A673 (cell line): ENCODE results near the gene GNPTAB.

Experiments
- CTCF ChIP-seq: fragments of 300-800, 200-600 bp; sonication (generic); conservative IDR thresholded peaks from 2 replicates; pipeline ENCODE4 v1.5.1; 2017; ENCODE audit warnings: low read depth, mild to moderate bottlenecking, antibody characterized with exemption, low read length, moderate library complexity, mixed read lengths
- EZH2 ChIP-seq: fragments of 200-600 bp; sonication (generic); IDR thresholded peaks from 2 replicates; pipeline ENCODE4 v1.6.1; 2017; ENCODE audit warnings: borderline replicate concordance, low read depth, mild to moderate bottlenecking, mixed read lengths, antibody characterized with exemption, low read length; ENCODE audit not compliant: poor library complexity, severe bottlenecking

- TF ChIP-seq CTCF = no peak
- TF ChIP-seq EZH2 = no peak
Measured at GRCh38 chr12:101714877-101715444, 115.8 kb downstream of the GNPTAB start.
